Choroid plexus epithelial cell (primary cell): Measurements from ENCODE around the gene TXNL4B.
A peak's percentile ranks its signal among the peaks of the same experiment; 100 is the strongest.

Experiments used
- DNase-seq: peaks from one replicate; pipeline ENCODE4 v3.0.0-alpha.2; 2010; ENCODE audit warnings: low read depth
- H3K4me3 ChIP-seq: 2 replicates; pipeline ENCODE4 v1.5.1; 2011; ENCODE audit warnings: low read depth, mild to moderate bottlenecking, control low read depth, low read length, moderate library complexity
- CTCF ChIP-seq: conservative IDR thresholded peaks from 2 replicates; pipeline ENCODE4 v1.5.1; 2011; ENCODE audit warnings: low read depth, mild to moderate bottlenecking, control low read depth, inconsistent platforms, low read length, moderate library complexity

The TXNL4B gene

DNA sequence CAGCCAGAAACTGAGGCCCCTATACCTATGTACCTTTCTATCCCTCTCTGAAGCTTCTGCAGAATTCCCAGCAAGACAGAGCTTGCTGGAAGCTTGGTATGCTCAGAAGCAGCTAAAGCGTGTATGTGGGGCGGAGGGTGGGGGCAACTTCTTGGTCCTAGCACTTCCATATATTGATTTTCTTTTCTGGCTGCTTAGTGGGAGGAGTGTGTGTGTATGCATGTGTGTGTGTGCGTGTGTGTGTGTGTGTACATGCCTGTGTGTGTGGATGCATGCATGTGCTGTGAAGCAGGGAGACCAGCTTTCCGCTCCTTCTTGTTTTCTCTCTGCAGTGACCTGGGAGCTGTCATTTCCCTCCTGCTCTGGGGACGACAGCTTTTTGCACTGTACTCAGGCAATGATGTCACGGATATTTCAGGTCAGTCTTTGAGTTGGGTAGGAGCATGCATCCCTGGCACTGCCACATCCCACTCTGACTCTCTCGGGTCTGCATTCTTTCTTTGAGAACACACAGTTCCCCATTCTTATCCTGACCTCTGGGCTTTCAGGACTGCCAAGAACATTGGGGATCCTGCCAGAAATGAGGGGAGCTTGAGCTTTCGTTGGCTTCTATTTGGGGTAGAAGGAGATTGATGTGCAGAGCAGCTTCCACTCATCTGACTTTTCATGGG, 19.7 kb downstream of the TXNL4B start:
- no peak overlapping the region for H3K4me3 ChIP-seq
- DNase-seq = peak; percentile 32
- no peak for TF ChIP-seq CTCF

GRCh38 chr16:72072514-72073342, 20.7 kb downstream of the TXNL4B start:
- no peak overlapping the region for H3K4me3 ChIP-seq
- TF ChIP-seq CTCF = no peak
- peak; percentile 16 for DNase-seq

DNA sequence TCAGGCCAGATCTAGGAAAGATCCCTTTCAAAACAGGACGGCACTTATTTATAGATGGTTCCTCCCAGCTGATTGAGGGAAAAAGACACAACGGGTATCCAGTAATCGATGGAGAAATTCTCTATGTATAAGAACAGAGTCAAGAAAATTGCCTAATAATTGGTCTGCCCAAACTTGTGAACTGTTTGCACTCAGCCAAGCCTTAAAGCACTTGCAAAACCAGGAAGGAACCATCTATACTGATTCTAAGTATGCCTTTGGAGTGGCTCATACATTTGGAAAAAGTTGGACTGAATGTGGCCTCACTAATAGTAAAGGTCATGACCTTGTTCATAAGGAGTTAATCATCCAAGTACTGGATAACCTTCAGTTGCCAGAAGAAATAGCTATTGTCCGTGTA, 24.5 kb downstream of the TXNL4B start:
- no peak overlapping the region for H3K4me3 ChIP-seq
- no peak for TF ChIP-seq CTCF
- no peak for DNase-seq

DNA sequence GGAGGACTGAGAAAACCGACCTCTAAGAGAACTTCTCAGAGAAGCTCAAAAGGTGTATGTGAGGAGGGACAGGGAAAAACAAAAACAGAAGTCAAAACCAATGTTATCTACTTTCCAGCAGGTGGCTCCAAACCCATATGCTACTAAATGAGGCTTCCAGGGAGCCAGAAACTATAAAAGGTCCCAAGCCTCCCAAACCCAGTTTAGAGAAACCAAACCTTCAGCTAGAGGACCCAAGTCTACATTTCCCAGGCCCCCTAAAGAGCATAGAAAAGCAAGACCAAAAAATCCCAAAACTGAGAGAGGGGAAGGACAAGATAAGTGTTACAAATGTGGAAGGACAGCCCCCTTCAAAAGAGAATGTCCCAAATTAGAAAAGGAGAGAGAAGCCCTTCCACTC, 26.7 kb downstream of the TXNL4B start:
- TF ChIP-seq CTCF = peak; percentile 71
- DNase-seq = peak; percentile 62
- no peak overlapping the region for H3K4me3 ChIP-seq

GRCh38 chr16:72064361-72064894, 29.0 kb downstream of the TXNL4B start:
- no peak for DNase-seq
- TF ChIP-seq CTCF = no peak
- no peak overlapping the region for H3K4me3 ChIP-seq

GRCh38 chr16:72061564-72061963, 31.9 kb downstream of the TXNL4B start:
- DNase-seq = no peak
- H3K4me3 ChIP-seq = no peak overlapping the region
- TF ChIP-seq CTCF = no peak
